GM23338 (cell line): ENCODE measurements around the gene PSMB2. TPM values are rescaled to one million over a fixed set of nuclear protein-coding genes. Genes with fewer than 3 reads are reported as not detected.

ENCODE experiments used
- ATAC-seq: fragments of 200-7000 bp; cut with Tn5 transposase; 3 replicates; pipeline ENCODE4 v1.9.1; 2020
- DNase-seq: peaks from one replicate; pipeline ENCODE4 v3.0.0-alpha.2; 2015; ENCODE audit warnings: low spot score
- H2AFZ ChIP-seq: fragments of 200-600 bp; sonication (generic); 2 replicates; pipeline ENCODE4 v1.8.0; 2016; ENCODE audit warnings: antibody characterized with exemption, mild to moderate bottlenecking, moderate library complexity
- H3F3A ChIP-seq: fragments of 200-600 bp; sonication (generic); replicated peaks from 2 replicates; pipeline ENCODE4 v1.8.0; 2017; ENCODE audit warnings: antibody characterized with exemption, mixed run types, low read depth
- H3K27ac ChIP-seq: fragments of 200-600 bp; sonication (generic); 2 replicates; pipeline ENCODE4 v1.6.1; 2016; ENCODE audit warnings: low read depth
- H3K27me3 ChIP-seq: fragments of 200-600 bp; sonication (generic); 2 replicates; pipeline ENCODE4 v1.8.0; 2016; ENCODE audit warnings: mild to moderate bottlenecking, mixed run types, moderate library complexity; ENCODE audit not compliant: insufficient read depth
- H3K36me3 ChIP-seq: fragments of 200-600 bp; sonication (generic); 2 replicates; pipeline ENCODE4 v1.8.0; 2016; ENCODE audit warnings: mild to moderate bottlenecking; ENCODE audit not compliant: insufficient read depth
- H3K4me1 ChIP-seq: fragments of 200-600 bp; sonication (generic); 2 replicates; pipeline ENCODE4 v1.8.0; 2016; ENCODE audit warnings: mild to moderate bottlenecking, moderate library complexity; ENCODE audit not compliant: insufficient read depth
- H3K4me2 ChIP-seq: fragments of 200-600 bp; sonication (generic); 2 replicates; pipeline ENCODE4 v1.7.1; 2017; ENCODE audit warnings: mixed run types
- H3K4me3 ChIP-seq: fragments of 200-600 bp; sonication (generic); 2 replicates; pipeline ENCODE4 v1.6.1; 2016; ENCODE audit warnings: mixed run types
- H3K79me2 ChIP-seq: fragments of 200-600 bp; sonication (generic); replicated peaks from 2 replicates; pipeline ENCODE4 v1.8.0; 2017; ENCODE audit warnings: mild to moderate bottlenecking; ENCODE audit not compliant: insufficient read depth
- H3K9me2 ChIP-seq: fragments of 200-600 bp; sonication (generic); 2 replicates; pipeline ENCODE4 v1.8.0; 2017; ENCODE audit not compliant: insufficient read depth
- H4K20me1 ChIP-seq: fragments of 200-600 bp; sonication (generic); replicated peaks from 2 replicates; pipeline ENCODE4 v1.8.0; 2017; ENCODE audit warnings: mild to moderate bottlenecking; ENCODE audit not compliant: insufficient read depth
- H3K27ac Mint-ChIP-seq: 2 replicates; pipeline ENCODE4 v1.8.0; 2020; ENCODE audit warnings: inconsistent platforms, mild to moderate bottlenecking, moderate library complexity, mixed read lengths
- H3K27me3 Mint-ChIP-seq: 3 replicates; pipeline ENCODE4 v1.8.0; 2022; ENCODE audit warnings: low read depth, mild to moderate bottlenecking, moderate library complexity, mixed read lengths, inconsistent platforms; ENCODE audit not compliant: insufficient read depth, poor library complexity
- H3K36me3 Mint-ChIP-seq: 3 replicates; pipeline ENCODE4 v1.8.0; 2021; ENCODE audit warnings: low read depth, mild to moderate bottlenecking, inconsistent platforms, moderate library complexity, mixed read lengths
- H3K4me1 Mint-ChIP-seq: 3 replicates; pipeline ENCODE4 v1.8.0; 2020; ENCODE audit warnings: mild to moderate bottlenecking, inconsistent platforms, mixed read lengths
- H3K4me3 Mint-ChIP-seq: 3 replicates; pipeline ENCODE4 v1.8.0; 2021; ENCODE audit warnings: moderate library complexity, mild to moderate bottlenecking, inconsistent platforms, mixed read lengths
- H3K9me3 Mint-ChIP-seq: 3 replicates; pipeline ENCODE4 v1.8.0; 2020; ENCODE audit warnings: moderate library complexity, mild to moderate bottlenecking, inconsistent platforms, mixed read lengths
- CREB1 ChIP-seq: fragments of 250-450 bp; sonication (Bioruptor Pico); IDR thresholded peaks from 2 replicates; pipeline ENCODE4 v1.5.0; 2020; ENCODE audit warnings: low read depth, mild to moderate bottlenecking, moderate library complexity
- CTCF ChIP-seq, 2 experiments: fragments of 200-600 bp in 1 of 2; sonication (generic) in 1 of 2; conservative IDR thresholded peaks; 2 replicates each; pipeline versions ENCODE4 v1.5.1 to v1.6.1; 2016 to 2017; ENCODE audit warnings: antibody characterized with exemption in 2 of 2, low read depth in 2 of 2, mild to moderate bottlenecking in 2 of 2, moderate library complexity in 1 of 2
- EZH2 ChIP-seq: fragments of 200-600 bp; sonication (generic); IDR thresholded peaks from one replicate; pipeline ENCODE4 v1.8.0; 2017; ENCODE audit warnings: antibody characterized with exemption, mild to moderate bottlenecking, low read depth; ENCODE audit not compliant: unreplicated experiment
- EZH2phosphoT487 ChIP-seq: fragments of 200-600 bp; sonication (generic); IDR thresholded peaks from one replicate; pipeline ENCODE4 v1.8.1; 2018; ENCODE audit warnings: antibody characterized with exemption; ENCODE audit not compliant: unreplicated experiment
- JUNB ChIP-seq: IDR thresholded peaks from one replicate; pipeline ENCODE4 v1.6.1; 2016; ENCODE audit warnings: antibody characterized with exemption; ENCODE audit not compliant: unreplicated experiment
- NANOG ChIP-seq: IDR thresholded peaks from 2 replicates; pipeline ENCODE4 v1.6.1; 2016; ENCODE audit warnings: antibody characterized with exemption, borderline replicate concordance
- POLR2AphosphoS5 ChIP-seq: IDR thresholded peaks from 2 replicates; pipeline ENCODE4 v1.6.1; 2016; ENCODE audit warnings: antibody characterized with exemption, low read depth
- STAT1 ChIP-seq: IDR thresholded peaks from one replicate; pipeline ENCODE4 v1.6.1; 2016; ENCODE audit warnings: antibody characterized with exemption; ENCODE audit not compliant: unreplicated experiment
- ZNF114 ChIP-seq: fragments of 250-450 bp; sonication (Bioruptor Pico); IDR thresholded peaks from 2 replicates; pipeline ENCODE4 v1.5.0; 2020; ENCODE audit warnings: mild to moderate bottlenecking, moderate library complexity
- ZNF331 ChIP-seq: fragments of 250-450 bp; sonication (Bioruptor Pico); IDR thresholded peaks from 2 replicates; pipeline ENCODE4 v1.5.0; 2020; ENCODE audit warnings: low read depth, mild to moderate bottlenecking, moderate library complexity
- polyA plus RNA-seq: library from polyadenylated mRNA; unstranded; fragments of >200 nt; fragmentation: Nextera tagmentation; extraction: Ambion mirVana; gene quantifications from 2 replicates; pipeline ENCODE4 v1.2.1, GENCODE V29; 2016
- total RNA-seq: library from RNA; depleted of rRNA; stranded (reverse); fragments of >200 nt; shearing (Covaris generic); gene quantifications from 2 replicates; pipeline ENCODE4 v1.2.3, GENCODE V29; 2014
- TF ChIP-seq, protein P1 (sequence below): IDR thresholded peaks from one replicate; pipeline ENCODE4 v1.6.1; 2018; ENCODE audit warnings: antibody characterized with exemption; ENCODE audit not compliant: unreplicated experiment

Gene PSMB2
- total and polyA plus RNA-seq, 2 experiments from 2014 or later, result 68.2 to 147 TPM

- TF ChIP-seq, protein P1, sequence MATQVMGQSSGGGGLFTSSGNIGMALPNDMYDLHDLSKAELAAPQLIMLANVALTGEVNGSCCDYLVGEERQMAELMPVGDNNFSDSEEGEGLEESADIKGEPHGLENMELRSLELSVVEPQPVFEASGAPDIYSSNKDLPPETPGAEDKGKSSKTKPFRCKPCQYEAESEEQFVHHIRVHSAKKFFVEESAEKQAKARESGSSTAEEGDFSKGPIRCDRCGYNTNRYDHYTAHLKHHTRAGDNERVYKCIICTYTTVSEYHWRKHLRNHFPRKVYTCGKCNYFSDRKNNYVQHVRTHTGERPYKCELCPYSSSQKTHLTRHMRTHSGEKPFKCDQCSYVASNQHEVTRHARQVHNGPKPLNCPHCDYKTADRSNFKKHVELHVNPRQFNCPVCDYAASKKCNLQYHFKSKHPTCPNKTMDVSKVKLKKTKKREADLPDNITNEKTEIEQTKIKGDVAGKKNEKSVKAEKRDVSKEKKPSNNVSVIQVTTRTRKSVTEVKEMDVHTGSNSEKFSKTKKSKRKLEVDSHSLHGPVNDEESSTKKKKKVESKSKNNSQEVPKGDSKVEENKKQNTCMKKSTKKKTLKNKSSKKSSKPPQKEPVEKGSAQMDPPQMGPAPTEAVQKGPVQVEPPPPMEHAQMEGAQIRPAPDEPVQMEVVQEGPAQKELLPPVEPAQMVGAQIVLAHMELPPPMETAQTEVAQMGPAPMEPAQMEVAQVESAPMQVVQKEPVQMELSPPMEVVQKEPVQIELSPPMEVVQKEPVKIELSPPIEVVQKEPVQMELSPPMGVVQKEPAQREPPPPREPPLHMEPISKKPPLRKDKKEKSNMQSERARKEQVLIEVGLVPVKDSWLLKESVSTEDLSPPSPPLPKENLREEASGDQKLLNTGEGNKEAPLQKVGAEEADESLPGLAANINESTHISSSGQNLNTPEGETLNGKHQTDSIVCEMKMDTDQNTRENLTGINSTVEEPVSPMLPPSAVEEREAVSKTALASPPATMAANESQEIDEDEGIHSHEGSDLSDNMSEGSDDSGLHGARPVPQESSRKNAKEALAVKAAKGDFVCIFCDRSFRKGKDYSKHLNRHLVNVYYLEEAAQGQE, result no peak
- TF ChIP-seq NANOG, result no peak
- no peak for TF ChIP-seq CREB1 (CRISPR knock-in tag)
- no peak for TF ChIP-seq POLR2AphosphoS5
- TF ChIP-seq ZNF331 (CRISPR knock-in tag), result no peak
- no peak for TF ChIP-seq STAT1
- no peak for TF ChIP-seq EZH2
These were observed 76.2 kb downstream of the PSMB2 start (continued) for GRCh38 chr1:35564884-35565741.

DNA sequence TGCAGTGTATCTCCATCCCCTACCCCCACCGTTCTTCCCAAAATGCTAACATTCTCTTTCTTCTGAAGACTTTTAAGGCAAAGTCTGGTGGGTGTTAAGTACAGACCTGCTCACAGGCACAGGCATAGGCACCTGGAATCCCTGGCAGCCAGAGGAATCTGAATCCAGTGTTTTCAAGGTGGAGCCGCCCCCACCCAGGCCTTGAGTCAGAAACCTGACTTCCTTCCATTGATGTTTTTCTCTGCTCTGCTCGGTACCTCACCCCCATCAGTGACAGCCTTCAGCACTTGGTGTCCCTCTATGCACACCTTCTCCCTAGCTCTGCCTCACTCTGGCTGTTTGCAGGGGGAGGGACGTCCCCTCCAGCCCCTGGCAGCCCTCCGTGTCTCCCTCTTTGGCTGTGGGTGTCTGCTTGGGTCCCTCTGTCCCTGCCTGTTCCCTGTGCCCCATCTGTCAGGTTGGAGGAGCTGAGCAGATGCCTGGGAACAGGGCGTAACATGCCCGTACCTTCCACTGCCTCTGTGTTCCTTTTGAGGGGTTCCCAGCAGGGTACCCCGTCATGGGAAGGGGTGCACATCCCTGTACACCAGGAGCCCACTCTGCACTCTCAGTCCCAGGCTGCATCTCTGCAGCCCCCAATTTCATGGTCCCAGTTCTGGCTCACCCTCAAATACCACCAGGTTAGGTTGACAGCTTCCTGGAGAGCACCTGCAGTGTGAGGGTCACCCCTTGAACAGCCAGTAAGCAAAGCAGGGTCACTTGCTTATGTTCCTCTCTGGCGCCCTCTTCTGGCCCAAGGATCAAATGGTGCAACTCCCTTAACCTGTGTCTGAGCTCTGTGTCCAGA lies 77.1 kb downstream of the PSMB2 start:
- Histone ChIP-seq H2AFZ (no peak overlapping the region), H3K4me1 (no peaks in the 10 kb centered on the region), H3K27me3 (peaks cover 13% of the 10 kb centered on the region), H3K4me2 (no peak overlapping the region), H3K36me3 (no peaks in the 10 kb centered on the region; the same call in 1 of the 2 replicates), H3K79me2 (no peaks in the 10 kb centered on the region), H3K4me3 (no peak overlapping the region), H3F3A (0 out of 2 replicates have a peak, but pooled peaks cover 12% of the 10 kb centered on the region), H4K20me1 (peaks cover 14% of the 10 kb centered on the region; the same call in 1 of the 2 replicates), H3K9me2 (no peaks in the 10 kb centered on the region), H3K27ac (no peak overlapping the region)
- Mint-ChIP-seq H3K4me1 (peaks cover 17% of the 10 kb centered on the region), H3K36me3 (peaks cover 52% of the 10 kb centered on the region), H3K9me3 (no peaks in the 10 kb centered on the region; the same call in 1 of the 3 replicates), H3K27me3 (peaks cover 14% of the 10 kb centered on the region), H3K27ac (peak overlapping the region; percentile 60), H3K4me3 (no peak overlapping the region)
- DNase-seq (peak; percentile 92), ATAC-seq (peak; percentile 83)
- TF ChIP-seq CTCF (conservative IDR thresholded peaks at IDR 0.05; ENCODE audit: low read depth in 2 of 2) (peak; percentile 78 to 93), ZNF114 (no peak), JUNB (no peak), CREB1 (CRISPR knock-in tag) (no peak), EZH2phosphoT487 (no peak), ZNF331 (CRISPR knock-in tag) (no peak)
- TF ChIP-seq, protein P1, result no peak
